ENCODE data around the gene RAC2. TPM values are rescaled to one million over a fixed set of nuclear protein-coding genes. Genes with fewer than 3 reads are reported as not detected.

The RAC2 gene
- total RNA-seq, 1 donor from 2014 or later, result not detected

GRCh38 chr22:37190262-37190780, 53.7 kb downstream of the RAC2 start:
- no peak for DNase-seq (ENCODE audit: low read depth)

- DNase-seq (ENCODE audit: low read depth), result no peak
Measured at GRCh38 chr22:37188901-37189466, 55.1 kb downstream of the RAC2 start.

GRCh38 chr22:37187891-37188761, 55.9 kb downstream of the RAC2 start, which contains the start of gene C1QTNF6:
TSS of gene C1QTNF6 (minus strand) at chr22:37188247. CDS start at chr22:37188213, 34 bp downstream.
- no peak for DNase-seq (ENCODE audit: low read depth)

GRCh38 chr22:37187552-37187890, 56.5 kb downstream of the RAC2 start:
- no peak for DNase-seq (ENCODE audit: low read depth)

GRCh38 chr22:37186997-37187522, 57.0 kb downstream of the RAC2 start:
- no peak for DNase-seq (ENCODE audit: low read depth)

- peak; percentile 67 for DNase-seq (ENCODE audit: low read depth)
Measured at GRCh38 chr22:37186228-37186996, 57.7 kb downstream of the RAC2 start.

- no peak for DNase-seq (ENCODE audit: low read depth)
Measured at GRCh38 chr22:37185646-37186227, 58.3 kb downstream of the RAC2 start.

GRCh38 chr22:37184816-37185541, 59.1 kb downstream of the RAC2 start:
- DNase-seq (ENCODE audit: low read depth), result no peak

GRCh38 chr22:37184380-37184755, 59.7 kb downstream of the RAC2 start:
- no peak for DNase-seq (ENCODE audit: low read depth)

GRCh38 chr22:37183432-37184379, 60.4 kb downstream of the RAC2 start:
- DNase-seq (ENCODE audit: low read depth), result peak; percentile 60

- DNase-seq (ENCODE audit: low read depth), result no peak
Measured at GRCh38 chr22:37182949-37183245, 61.2 kb downstream of the RAC2 start.

- no peak for DNase-seq (ENCODE audit: low read depth)
Measured at GRCh38 chr22:37182101-37182948, 61.7 kb downstream of the RAC2 start.

- DNase-seq (ENCODE audit: low read depth), result no peak
Measured at GRCh38 chr22:37181681-37182080, 62.4 kb downstream of the RAC2 start.

- no peak for DNase-seq (ENCODE audit: low read depth)
Measured at GRCh38 chr22:37180531-37181231, 63.4 kb downstream of the RAC2 start.

- no peak for DNase-seq (ENCODE audit: low read depth)
Measured at GRCh38 chr22:37179622-37180420, 64.2 kb downstream of the RAC2 start.

GRCh38 chr22:37179126-37179470, 65.0 kb downstream of the RAC2 start:
- no peak for DNase-seq (ENCODE audit: low read depth)

Data from myocyte (in vitro differentiated cells).